Renal cortex interstitium (tissue), 11 donors: ENCODE data around the gene KPNA1. TPM values are rescaled to one million over a fixed set of nuclear protein-coding genes. Genes with fewer than 3 reads are reported as not detected.
"Not testable (repeated sequence)": the region's sequence is repeated elsewhere in the genome, so short reads cannot be mapped to it uniquely, and the experiment has no call there.

ENCODE experiments used
- DNase-seq, 11 donors: peaks; one replicate each; pipeline ENCODE4 v3.0.0-alpha.2; 2013; ENCODE audit warnings: low read depth in 9 of 11, low spot score in 4 of 11; ENCODE audit errors: extremely low read depth in 1 of 11
- polyA plus RNA-seq, 3 donors: library from polyadenylated mRNA; unstranded; fragments of 120-200 nt; gene quantifications; one replicate each; pipeline ENCODE4 v1.2.1, GENCODE V29; 2013; ENCODE audit not compliant: insufficient read length in 3 of 3

KPNA1 gene
- polyA plus RNA-seq, 3 donors = 43.1 to 56.0 (median 46.9) TPM

DNA sequence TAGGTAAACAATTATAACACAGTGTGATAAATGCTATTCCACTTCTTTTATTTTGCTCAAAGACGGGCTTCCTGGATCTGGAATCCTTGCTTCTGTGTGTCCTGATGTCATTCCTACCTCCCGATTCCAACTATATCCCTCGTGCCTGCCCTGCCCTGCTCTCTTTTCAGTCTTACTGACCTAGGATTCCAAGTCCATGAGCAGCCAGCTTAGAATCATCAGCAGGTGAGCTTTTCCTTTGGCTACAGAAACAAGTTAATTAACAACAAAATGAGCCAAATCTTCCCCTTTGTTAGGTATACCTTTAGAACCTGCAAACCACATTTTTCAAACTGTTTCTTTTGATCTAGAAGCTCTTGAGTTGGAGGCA lies 21.9 kb upstream of the KPNA1 start:
- DNase-seq = no peak

DNA sequence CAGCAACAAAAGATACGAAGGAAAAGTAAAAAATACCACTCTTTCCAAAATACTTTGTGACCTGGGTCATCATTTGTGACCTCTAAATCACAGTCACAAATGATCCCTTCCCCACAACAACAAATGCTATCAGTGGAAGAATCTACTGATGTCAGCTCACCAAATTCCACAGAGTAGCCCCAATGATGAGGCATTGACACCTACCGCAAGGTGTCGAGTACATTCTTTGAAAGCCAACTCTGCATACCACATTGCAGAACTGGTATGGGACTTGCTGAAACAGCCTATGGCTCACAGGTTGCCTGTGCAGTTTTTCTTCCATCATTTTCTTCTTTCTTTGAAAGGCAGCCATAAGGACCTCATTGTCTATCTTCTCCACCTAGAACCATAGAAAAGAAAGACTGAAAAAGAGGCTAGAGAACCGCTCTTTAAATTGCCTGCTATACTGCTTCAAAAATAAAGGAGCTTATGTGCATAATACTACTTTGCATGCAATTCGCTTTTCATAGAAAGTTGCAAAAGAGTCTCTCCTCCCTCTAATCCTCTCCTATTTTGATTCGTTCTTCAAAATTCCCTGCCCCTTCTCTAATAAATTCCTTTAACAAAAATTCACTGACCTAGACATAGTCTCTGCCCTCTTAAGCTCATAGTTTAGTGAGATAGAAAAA lies 21.4 kb upstream of the KPNA1 start:
- no peak for DNase-seq

DNA sequence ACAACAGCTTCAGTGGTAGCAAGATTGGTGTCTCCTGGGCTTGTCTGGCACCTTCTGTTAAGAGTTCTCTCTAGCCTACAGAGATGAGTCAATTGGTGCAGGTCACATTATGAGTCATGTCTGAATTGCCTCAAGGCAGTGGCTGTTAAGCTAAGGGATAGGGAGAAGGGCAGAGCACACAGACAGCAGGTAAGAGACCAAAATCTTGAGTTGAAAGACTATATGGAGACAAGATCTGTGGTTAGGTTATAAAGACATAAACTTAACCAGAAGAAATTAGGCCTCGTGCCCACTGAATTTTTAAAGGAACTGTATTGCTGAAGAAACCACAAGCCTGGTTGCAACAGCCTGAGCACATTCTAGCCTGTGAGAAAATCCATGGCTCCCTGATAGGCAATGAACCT lies 19.2 kb upstream of the KPNA1 start:
- no peak for DNase-seq

DNA sequence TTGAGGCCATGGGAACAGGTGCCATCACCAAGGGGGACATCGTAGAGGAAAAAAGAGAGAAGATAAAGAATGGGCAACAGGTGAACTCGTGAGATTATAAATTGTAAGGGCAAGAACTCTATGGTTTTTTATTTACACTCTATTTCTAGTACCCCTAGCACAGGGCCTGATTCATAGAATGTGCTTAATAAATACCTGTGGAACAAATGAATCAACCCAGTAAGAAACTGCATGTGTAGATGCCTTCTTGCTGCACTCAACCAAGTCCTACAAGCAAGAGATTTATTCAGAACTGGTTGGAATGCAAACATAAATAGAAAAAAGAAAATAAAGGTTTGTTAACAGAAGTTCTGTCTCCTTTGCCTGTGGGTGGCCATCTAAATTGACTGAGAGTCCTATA lies 18.7 kb upstream of the KPNA1 start:
- DNase-seq = no peak

- no peak for DNase-seq
These were observed 15.4 kb upstream of the KPNA1 start for GRCh38 chr3:122530164-122530563.

DNA sequence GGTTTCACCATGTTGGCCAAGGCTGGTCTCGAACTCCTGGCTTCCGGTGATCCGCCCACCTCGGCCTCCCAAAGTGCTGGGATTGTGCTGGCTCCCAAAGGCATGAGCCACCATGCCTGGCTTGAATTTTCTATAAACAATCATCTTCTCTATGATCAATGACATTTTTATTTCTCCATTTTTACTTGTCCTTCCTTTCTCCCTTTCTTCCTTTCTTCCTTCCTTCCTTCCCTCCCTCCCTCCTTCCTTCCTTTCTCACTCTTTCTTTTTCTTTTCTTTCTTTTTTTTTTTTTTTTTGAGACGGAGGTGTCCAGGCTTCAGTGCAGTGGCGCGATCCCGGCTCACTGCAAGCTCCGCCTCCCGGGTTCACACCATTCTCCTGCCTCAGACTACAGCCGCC lies 8.6 kb upstream of the KPNA1 start:
- no peak for DNase-seq

DNA sequence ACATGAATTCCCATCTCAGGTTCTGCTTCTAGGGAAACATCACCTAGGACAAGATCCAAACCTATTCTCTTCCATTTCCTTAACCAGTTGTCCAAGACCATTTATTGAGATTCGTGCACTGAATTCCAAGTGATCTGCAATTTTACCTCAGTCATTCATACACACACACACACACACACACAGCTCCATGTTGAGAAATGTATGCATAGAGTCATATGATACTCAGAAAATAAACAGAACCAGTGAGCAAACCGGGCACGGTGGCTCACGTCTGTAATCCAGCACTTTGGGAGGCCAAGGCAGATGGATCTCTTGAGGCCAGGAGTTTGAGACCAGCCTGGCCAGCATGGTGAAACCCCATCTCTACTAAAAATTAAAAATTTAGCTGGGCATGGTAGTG lies 6.1 kb upstream of the KPNA1 start:
- no peak for DNase-seq

GRCh38 chr3:122519693-122520092 lies 5.0 kb upstream of the KPNA1 start:
- DNase-seq = no peak

DNA sequence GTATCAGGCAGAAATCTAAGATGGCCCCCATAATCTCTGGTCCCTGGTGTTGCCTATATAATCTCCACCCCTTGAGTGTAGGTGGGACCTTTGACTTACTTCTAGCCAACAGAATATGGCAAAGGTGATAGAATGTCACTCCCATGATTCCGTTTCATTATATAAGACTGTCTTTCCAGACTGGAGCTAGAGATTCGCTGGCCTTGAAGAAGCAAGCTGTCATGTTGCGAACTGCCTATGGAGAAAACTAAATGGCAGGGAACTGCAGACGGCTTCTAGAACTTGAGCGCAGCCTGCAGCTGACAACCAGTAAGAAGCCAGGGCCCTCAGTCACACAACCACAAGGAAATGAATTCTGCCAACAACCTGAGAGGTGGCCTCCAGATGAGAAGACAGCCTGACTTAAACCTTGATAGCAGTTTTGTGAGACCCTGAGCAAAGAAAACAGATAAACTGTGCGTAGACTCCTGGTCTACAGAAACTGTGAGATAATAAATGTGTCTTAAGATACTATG lies 2.2 kb upstream of the KPNA1 start:
- no peak for DNase-seq

- DNase-seq = no peak
These were observed 1.1 kb upstream of the KPNA1 start for GRCh38 chr3:122515870-122516269.

- DNase-seq = peak in 1 of 11 donors; percentile 7
These were observed 305 bp upstream of the KPNA1 start for GRCh38 chr3:122515020-122515468.

DNA sequence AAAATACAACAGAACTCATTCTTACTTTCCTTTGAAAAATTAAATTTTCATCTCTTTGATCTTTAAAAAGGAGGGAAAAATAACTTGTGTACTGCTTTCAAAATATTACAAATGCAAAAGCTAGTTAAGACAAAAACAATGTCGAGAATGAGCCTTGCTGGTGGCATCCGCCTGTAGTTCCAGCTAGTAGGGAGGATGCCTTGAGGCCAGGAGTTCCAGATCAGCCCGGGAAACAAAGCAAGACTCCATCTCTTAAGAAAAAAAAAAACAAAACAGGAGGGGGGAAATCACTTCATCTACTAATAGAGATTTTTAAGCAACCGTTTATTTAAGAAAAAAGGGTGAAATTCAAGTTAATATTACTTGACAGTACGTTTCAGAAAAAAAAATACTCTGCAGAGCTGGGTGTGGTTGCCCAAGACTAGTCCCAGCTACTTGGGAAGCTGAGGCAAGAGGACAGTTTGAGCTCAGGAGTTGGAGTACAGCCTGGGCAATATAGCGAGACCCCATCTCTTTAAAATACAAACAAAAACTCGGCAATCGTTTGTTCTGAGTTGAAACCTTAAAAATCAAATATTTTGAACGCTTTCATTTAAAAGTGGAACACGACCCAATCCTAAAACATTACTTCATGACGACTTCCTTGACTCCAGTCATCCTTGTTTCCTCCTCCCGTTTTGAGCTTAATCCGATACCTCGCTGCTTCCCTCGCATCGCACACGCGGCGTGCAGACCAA lies 1.2 kb downstream of the KPNA1 start:
- DNase-seq = peak in 1 of 11 donors; percentile 40

DNA sequence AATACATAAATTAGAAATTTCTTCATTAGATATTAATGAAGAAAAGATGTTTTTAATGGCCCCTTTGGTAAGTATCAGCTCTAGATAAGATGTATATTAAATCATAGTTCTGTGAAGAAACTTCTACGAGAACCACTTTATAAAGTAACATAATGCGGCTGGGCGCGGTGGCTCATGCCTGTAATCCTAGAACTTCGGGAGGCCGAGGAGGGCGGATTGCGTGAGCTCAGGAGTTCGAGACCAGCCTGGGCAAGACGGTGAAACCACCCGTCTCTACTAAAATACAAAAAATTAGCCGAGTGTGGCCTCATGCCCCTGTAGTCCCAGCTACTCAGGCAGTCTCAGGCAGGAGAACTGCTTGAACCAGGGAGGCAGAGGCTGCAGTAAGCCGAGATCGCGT lies 2.5 kb downstream of the KPNA1 start:
- no peak for DNase-seq

DNA sequence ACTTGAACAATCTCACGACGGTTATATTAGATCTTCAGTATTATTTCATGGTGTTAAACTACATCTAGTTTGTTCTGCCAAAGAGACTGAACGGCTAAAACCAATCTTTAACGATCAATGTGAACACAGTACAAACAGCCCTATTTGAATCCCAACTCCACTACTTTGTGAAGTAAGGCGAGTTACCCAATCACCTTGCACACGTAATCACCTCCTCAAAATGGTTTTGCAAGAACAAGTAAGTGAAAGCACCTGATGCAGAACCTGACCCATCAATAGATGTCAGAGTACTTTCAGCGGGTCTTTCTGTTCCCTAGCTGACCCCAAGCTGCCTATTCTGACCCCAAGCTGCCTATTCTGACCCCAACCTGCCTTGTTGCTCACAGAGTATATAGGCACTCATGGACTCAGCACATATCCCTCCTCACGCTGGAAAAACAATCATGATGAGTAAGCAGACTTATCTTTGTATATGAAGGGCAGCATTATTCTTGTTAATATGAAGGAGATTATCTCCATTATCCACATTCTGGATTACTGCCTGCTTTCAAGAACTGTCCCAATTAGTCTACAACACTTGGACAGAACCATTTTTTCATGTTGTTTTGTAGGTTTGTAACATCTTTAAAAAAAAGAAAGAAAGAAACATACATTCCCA lies 3.7 kb downstream of the KPNA1 start:
- DNase-seq = no peak

- DNase-seq = not testable (repeated sequence)
These were observed 5.8 kb downstream of the KPNA1 start for GRCh38 chr3:122508944-122509343.

DNA sequence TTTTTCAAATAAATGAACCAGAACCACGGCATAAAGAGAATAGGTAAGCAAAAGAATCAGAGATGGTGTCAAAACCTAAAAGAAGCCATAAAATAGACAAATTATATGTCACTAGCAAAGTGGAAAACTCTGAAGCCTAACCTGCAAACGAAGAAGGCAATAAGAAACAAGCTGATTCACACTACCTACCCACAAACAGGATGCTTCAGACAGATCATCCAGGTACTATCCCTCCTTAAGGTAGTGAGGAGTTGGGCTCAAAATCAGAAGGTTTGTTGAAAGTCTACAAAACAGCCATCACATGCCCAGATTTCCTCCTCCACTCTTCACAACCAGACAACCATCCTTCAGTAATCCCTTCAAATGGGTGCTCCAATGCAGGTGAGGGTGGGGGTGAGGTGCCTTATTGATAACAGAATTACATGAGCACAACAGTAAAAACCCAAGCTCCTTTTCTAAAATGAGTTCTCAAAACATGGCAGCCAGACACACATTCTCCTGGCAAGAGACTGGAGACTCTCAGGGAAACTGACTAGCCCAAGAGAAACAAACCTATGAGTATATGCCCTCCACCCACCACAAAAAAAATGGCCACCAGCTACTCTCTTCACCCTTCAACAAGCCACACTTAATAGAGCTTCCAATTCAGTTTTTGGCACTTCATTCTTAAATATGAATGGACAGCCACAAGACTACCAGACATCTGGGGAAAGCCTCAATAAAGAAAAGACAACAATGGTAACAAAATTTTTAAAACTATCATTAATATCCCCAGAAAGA lies 6.4 kb downstream of the KPNA1 start:
- no peak for DNase-seq

GRCh38 chr3:122506450-122506849 lies 8.3 kb downstream of the KPNA1 start:
- no peak for DNase-seq

DNA sequence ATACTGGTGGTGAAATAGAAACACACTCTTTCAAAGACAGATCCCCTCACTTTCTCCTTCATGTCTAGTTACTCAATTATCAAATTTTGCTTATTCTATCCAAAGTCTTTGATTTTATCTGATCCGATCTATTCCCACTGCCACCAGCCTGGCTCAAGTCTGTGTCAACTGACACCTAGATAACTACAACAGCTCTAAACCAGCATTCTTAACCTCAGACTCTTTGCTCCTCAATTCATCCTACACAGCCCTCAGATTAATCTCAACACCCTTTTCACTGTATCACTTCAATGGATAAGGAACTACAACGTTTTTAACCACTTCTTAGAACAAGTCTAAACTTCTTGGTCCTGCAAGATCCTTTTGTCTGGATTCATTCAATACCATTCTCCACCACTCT lies 9.1 kb downstream of the KPNA1 start:
- DNase-seq = no peak

- DNase-seq = no peak
These were observed 11.8 kb downstream of the KPNA1 start for GRCh38 chr3:122502941-122503340.
